Measurements from ENCODE around the gene VAV1. TPM values are rescaled to one million over a fixed set of nuclear protein-coding genes. Genes with fewer than 3 reads are reported as not detected.

Gene VAV1
- total and polyA plus RNA-seq, 10 of the 15 experiments (the other 5 are each of a cell fraction or from before 2014, with no cell fraction given), result 1.6 to 76.8 (median 40.7) TPM

DNA sequence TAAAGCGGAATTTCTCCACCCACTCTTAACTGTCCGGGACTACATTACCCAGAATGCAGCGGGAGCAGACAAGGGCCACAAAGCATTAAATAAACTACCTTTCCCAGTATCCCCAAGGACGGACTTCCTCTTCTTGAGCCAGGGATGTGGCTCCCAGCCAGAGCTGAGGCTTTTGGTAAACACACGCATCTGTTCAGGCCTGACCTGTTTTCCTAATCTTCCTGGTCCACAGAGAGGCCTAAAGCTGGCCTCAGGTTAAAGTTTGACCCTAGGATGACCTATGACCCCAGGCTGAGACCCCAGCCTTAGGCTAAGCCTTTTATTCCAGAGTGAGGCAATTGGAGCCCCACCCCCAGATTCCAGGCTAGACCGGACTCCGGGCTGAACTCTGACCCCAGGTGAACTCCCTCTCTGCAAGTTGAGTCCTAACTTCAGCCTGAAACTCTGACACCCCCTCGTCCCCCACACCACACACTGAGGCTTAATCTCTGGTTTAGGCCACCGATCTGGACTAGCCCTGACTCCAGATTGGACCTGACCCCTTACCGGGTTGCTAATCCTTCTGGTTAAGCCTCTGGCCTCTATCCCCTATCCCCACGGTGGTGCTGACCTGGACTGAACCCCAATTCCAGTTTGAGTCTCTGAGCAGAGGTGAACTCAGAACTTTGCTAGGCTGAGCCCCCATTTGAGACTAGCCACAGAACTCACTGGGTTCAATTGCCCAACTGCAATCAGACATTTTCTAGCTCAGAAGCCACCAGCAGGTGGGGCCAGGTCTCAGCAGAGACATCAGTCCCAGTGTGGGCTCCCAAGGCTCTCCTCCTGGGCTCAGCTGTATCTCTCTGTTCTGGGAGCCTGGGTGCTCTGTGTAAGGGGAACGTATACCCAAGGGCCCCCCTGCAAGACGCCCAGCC is 34.4 kb upstream of the VAV1 start (continued):
- TF ChIP-seq ATF3 (IDR thresholded peaks at IDR 0.05; ENCODE audit: borderline replicate concordance, extremely low read depth, low read depth, low read length) (no peak), ZZZ3 (IDR thresholded peaks at IDR 0.05; ENCODE audit: control insufficient read depth, insufficient read length, low read depth) (no peak), HCFC1 (IDR thresholded peaks at IDR 0.05; ENCODE audit: low read length) (peak; percentile 98), IKZF1 (conservative IDR thresholded peaks at IDR 0.05) (peak; percentile 90), ESRRA (IDR thresholded peaks at IDR 0.05; ENCODE audit: low read length) (no peak), LARP7 (IDR thresholded peaks at IDR 0.05) (peak; percentile 60; the same call in 1 of the 2 replicates), STAT3 (IDR thresholded peaks at IDR 0.05; ENCODE audit: low read depth, low read length) (no peak), FOXM1 (IDR thresholded peaks at IDR 0.05; ENCODE audit: low read depth, low read length) (no peak), MXI1 (IDR thresholded peaks at IDR 0.05; ENCODE audit: low read depth, low read length) (peak; percentile 20; the same call in 1 of the 2 replicates), GABPA (IDR thresholded peaks at IDR 0.05; ENCODE audit: low read depth) (peak; percentile 96), NR2F1 (conservative IDR thresholded peaks at IDR 0.05) (peak; percentile 99), MTA2 (IDR thresholded peaks at IDR 0.05; ENCODE audit: low read depth) (peak; percentile 76; the same call in 1 of the 2 replicates)

Measured in GM12878 (cell line).